ENCODE measurements around the gene PRMT9. TPM values are rescaled to one million over a fixed set of nuclear protein-coding genes. Genes with fewer than 3 reads are reported as not detected.
A peak's percentile ranks its signal among the peaks of the same experiment; 100 is the strongest.

Gene PRMT9
- total RNA-seq, 1 donor from 2014 or later, result 7.2 TPM

DNA sequence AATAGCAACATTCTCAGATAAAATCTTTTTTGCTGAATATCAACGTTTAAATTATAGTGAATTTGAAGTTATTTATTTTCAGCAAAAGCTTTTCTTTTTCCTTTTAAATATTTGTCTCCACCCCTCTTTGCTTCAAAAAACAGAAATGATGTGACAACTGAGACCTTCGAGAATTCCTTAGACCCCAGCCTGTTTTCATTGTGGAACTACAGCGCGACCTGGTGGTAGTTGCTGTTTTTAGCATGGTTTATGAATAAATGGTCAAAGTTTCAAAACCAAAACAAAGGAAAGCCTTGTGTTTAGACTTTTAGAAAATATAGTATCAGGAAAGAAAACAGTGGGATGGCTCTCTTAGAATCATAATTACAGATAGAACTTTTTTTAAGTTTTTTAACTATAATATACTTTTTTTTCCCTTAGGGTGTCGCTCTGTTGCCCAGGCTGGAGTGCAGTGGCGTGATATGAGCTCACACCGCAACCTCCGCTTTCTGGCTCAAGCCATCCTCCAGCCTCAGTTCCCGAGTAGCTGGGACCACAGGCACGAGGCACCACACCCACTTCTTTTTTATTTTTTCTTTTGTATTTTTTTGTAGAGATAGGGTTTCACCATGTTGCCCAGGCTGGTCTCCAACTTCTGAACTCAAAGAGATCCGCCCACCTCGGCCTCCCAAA is 93.6 kb downstream of the PRMT9 start:
- DNase-seq (ENCODE audit: low read depth), result no peak
- TF ChIP-seq, protein P1, sequence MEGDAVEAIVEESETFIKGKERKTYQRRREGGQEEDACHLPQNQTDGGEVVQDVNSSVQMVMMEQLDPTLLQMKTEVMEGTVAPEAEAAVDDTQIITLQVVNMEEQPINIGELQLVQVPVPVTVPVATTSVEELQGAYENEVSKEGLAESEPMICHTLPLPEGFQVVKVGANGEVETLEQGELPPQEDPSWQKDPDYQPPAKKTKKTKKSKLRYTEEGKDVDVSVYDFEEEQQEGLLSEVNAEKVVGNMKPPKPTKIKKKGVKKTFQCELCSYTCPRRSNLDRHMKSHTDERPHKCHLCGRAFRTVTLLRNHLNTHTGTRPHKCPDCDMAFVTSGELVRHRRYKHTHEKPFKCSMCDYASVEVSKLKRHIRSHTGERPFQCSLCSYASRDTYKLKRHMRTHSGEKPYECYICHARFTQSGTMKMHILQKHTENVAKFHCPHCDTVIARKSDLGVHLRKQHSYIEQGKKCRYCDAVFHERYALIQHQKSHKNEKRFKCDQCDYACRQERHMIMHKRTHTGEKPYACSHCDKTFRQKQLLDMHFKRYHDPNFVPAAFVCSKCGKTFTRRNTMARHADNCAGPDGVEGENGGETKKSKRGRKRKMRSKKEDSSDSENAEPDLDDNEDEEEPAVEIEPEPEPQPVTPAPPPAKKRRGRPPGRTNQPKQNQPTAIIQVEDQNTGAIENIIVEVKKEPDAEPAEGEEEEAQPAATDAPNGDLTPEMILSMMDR (IDR thresholded peaks at IDR 0.05; ENCODE audit: insufficient read depth, low read length, poor library complexity, severe bottlenecking), result peak; percentile 76
- Histone ChIP-seq H3K27me3 (ENCODE audit: control insufficient read depth, insufficient read depth, low read length) (no peaks in the 10 kb centered on the region), H3K36me3 (ENCODE audit: control insufficient read depth, insufficient read depth, low read length) (no peaks in the 10 kb centered on the region), H3K4me3 (ENCODE audit: low read depth, low read length) (no peak overlapping the region)

DNA sequence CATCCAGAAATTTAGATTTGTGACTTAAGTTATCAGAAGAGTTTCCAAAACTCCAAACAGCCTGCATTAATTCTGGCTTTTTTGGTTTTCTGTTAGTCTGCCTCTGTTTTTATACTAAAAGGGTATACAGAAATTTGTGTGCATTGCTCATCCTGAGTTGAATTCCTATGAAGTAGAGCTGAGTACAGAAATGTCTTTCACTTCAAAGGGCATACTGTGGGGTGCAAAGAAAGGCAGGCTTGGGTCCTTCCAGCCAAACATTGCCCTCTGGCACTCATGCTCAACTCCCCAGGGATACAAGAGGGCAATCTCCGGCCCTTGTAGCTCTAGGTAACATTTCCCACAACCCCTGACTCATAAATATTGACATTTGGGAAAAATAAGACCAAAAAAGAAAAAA is 94.4 kb downstream of the PRMT9 start:
- Histone ChIP-seq H3K36me3 (ENCODE audit: control insufficient read depth, insufficient read depth, low read length) (no peaks in the 10 kb centered on the region), H3K4me3 (ENCODE audit: low read depth, low read length) (no peak overlapping the region), H3K27me3 (ENCODE audit: control insufficient read depth, insufficient read depth, low read length) (no peaks in the 10 kb centered on the region)
- TF ChIP-seq, protein P1 (IDR thresholded peaks at IDR 0.05; ENCODE audit: insufficient read depth, low read length, poor library complexity, severe bottlenecking), result no peak
- no peak for DNase-seq (ENCODE audit: low read depth)

Other genes with a start within 250 kb of the PRMT9 start
- gene EDNRA, start 203.1 kb downstream of the PRMT9 start, total RNA-seq, result 11.7 and 13.8 TPM in 2 replicates
- 37.6 and 46.5 TPM in 2 replicates for gene TMEM184C, start 66.8 kb downstream of the PRMT9 start, total RNA-seq
- 15.5 and 17.7 TPM in 2 replicates for gene ARHGAP10, start 47.9 kb upstream of the PRMT9 start, total RNA-seq